IPS-NIHi7 (cell line): ENCODE results near the gene G2E3.
"Not testable (repeated sequence)": the region's sequence is repeated elsewhere in the genome, so short reads cannot be mapped to it uniquely, and the experiment has no call there.

Experiments used
- DNase-seq: peaks from one replicate; pipeline ENCODE4 v3.0.0; 2012; ENCODE audit warnings: mixed read lengths; ENCODE audit errors: extremely low spot score

G2E3 gene

GRCh38 chr14:30604696-30605095, 45.7 kb downstream of the G2E3 start:
- DNase-seq, result not testable (repeated sequence)

GRCh38 chr14:30607156-30607780, 48.3 kb downstream of the G2E3 start:
- DNase-seq, result no peak

DNA sequence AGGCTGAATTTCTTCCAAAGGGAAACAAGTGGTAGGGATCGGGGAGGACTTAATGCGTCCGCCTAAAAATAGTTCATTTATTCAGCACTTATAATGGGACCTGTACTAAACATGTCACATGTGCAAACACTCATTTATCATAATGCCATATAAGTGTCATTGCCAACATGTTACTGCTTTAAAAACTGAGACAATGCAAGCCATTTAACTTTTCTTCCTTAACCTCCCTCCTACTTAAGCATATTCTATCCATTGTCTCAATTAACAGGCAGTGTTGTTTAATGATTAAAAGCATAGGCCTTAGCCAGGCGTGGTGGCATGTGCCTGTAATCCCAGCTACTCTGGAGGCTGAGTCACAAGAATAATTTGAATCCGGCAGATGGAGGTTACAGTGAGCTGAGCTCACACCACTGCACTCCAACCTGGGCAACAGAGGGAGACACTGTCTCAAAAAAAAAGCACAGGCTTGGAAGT, 49.6 kb downstream of the G2E3 start:
- no peak for DNase-seq

DNA sequence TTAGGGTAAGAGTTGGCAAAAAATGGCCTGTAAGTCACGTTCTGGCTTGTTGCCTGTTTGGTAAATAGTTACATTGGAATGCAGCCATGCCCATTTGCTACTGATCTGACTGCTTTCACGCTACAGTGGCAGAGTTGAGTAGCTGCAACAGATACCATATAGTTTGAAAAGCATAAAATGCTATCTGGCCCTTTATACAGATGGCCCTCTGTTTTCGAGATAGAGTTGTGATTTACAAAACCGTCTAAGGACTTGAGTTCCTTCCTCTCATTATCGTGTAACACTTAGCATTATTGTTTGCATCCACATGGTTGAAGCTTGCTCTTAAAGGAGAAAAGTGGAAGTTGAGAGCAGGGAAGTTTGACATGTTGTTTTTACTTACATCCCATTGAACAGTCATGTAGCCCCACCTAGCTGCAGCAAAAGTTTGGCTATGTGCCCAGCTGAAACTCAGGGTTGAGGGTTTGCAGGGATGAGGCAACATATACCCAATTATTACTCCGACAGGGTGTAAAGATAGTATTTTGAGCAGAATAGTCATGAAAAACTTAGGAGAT, 51.9 kb downstream of the G2E3 start:
- DNase-seq, result peak; percentile 12

- no peak for DNase-seq
These were observed 55.2 kb downstream of the G2E3 start for GRCh38 chr14:30614155-30614554.

DNA sequence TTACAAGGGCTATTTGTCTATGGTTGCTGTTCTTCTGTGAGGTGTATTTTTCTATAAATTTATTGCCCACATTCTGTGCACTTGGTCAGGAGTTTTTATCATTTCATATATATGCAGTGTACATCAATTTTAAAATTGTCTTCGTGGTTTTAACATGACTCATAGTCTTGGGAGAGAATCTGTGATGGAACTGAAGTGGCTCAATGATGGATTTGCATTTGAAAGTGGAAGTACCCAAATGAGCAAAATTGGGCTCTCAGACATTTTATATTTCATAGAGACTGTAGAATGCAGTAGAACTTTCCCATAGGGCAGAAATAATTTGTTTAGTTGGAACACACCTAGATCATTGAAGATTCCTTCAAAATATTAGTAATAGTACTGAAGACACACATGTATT, 61.2 kb downstream of the G2E3 start:
- DNase-seq, result no peak

DNA sequence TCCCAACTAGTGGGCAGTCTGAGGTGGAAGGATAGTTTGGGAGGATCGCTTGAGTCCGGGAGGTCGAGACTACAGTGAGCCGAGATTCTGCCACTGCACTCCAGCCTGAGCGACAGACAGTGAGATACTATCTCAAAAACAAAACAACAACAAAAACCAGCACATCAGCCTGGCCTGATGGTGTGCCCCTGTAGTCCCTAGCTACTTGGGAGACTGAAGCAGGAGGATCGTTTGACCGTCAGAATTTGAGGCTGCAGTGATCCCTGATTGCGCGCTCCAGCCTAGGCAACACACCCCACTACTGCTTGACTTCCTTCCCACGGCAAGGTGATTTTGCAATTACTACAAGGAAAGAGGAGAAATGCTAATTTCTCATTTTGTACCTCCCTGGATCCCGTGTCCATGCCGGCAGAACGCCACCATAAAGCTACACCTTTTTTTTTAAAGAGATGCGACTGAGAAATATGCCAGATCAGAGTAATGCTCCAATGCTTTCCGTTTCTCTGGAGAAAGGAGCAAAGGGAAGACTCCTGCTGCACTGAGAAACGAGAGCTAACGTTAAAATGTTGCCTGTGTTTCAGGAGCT, 62.5 kb downstream of the G2E3 start:
- no peak for DNase-seq

DNA sequence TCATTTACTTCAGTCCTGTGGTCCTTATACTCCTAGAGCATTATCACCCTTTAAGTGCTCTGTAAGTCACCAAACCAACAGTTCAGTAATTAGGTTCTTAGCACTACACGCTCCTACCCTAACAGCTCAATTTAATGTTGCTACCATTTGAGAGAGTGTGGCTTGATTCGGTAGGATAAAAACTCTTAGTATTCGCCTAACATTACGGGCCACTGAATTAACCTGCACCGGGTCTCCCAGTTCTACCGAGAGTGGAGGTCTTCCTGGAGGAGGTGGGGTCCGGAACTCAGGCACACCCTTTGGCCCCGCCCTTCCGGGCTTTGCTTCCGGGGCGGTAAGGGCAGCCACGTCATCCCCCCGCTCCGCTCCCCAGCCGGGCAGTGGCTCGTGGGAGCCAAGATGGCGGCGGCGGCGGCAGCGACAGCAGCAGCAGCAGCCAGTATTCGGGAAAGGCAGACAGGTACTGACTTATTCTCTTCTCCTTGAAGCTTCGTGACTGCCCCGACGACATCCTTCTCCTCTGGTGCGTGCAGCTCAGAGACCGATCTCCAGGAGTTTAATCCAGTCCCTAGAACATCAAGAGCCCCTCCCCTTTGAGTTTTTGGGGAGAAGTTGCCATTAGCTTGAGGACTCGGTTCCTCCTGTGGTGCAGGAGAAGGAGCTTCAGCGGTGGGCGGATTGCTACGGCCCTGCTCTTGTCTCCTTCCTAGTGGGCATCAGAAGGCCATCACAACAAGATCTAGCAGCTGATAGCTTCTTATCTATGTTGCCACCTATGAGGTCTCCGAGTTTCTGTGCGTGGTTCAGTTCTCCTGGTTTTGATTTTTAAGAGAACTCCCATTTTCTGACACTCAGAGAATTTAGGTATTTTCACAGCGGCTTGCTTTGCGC, 63.2 kb downstream of the G2E3 start, which contains the start of gene SCFD1:
TSS of gene SCFD1 (plus strand) at position 380 of the 891 bp plus-strand sequence. CDS start at position 400, 20 bp downstream.
- DNase-seq, result peak; percentile 95

DNA sequence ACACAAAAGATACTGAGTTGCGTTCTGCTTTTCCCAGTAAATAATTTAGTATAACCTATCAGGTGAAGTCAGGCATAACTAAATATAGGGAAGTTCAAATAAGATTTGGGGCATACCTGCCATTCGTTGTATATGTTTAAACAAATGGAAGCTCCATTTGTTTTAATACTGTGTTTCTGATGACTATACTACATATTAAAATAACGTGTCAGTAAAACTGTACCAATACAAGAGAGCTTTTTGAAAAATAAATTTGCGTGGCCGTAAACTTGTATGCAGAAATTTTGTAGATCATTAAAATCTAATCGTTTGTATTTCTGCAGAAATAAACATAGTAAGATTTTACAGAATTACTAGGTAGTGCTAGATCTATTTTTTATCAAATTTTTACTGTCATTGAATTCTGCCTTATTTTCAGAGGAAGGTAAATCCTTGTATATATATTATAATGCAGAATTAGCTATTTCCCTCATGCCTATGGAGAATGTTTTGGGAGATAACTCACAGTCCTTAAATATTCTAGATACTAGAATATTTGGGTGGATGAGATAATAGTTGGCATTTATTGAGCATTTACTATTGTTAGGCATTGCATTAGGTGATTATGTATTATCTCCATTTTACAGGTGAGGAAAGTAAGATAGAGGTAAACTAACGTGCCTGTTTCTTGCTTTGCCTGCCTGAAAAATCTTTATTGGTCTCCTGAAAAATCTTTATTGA, 64.6 kb downstream of the G2E3 start:
- no peak for DNase-seq

- DNase-seq, result no peak
These were observed 65.1 kb downstream of the G2E3 start for GRCh38 chr14:30624132-30624423.

DNA sequence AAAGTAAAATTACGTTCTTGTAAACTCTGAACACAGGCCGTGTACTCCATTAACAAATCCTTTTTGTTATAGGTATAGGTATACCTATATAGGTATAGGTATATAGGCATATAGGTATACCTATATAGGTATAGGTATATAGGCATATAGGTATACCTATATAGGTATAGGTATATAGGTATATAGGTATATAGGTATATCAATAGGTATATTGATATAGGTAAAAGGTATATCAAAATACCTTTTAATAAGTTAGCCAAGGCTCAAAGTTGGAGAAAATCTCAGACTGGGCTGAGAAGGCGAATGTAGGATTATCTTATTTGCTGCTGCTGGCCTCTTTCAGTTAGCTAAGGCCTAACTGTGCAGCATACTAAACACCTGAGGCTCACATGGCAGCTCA, 66.6 kb downstream of the G2E3 start:
- DNase-seq, result no peak

DNA sequence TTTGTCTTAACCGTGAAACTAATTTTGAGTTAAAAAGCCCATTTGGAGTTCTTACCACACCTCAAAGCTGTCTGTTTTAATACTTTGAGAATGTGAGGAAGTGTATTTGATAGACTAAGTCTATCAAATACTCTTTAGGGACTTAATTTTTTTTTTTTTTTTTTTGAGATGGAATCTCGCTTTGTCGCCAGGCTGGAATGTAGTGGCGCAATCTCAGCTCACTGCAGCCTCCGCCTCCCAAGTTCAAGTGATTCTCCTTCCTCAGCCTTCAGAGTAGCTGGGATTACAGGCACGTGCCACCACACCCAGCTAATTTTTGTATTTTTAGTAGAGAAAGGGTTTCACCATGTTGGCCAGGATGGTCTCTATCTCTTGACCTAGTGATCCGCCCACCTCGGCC, 70.5 kb downstream of the G2E3 start:
- DNase-seq, result not testable (repeated sequence)

DNA sequence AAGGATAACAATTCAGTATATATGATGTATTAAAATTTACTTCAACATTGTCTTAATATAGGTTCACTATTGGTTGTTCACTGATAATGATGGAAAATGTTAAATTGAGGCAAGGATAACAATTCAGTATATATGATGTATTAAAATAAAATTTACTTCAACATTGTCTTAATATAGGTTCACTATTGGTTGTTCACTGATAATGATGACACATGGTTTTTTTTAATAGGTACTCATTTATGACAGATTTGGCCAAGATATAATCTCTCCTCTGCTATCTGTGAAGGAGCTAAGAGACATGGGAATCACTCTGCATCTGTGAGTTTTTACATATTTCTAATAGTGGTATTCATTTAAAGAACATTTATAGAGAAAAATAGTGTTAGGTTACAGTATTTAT, 71.3 kb downstream of the G2E3 start:
- no peak for DNase-seq

- no peak for DNase-seq
These were observed 73.8 kb downstream of the G2E3 start for GRCh38 chr14:30632730-30633129.

DNA sequence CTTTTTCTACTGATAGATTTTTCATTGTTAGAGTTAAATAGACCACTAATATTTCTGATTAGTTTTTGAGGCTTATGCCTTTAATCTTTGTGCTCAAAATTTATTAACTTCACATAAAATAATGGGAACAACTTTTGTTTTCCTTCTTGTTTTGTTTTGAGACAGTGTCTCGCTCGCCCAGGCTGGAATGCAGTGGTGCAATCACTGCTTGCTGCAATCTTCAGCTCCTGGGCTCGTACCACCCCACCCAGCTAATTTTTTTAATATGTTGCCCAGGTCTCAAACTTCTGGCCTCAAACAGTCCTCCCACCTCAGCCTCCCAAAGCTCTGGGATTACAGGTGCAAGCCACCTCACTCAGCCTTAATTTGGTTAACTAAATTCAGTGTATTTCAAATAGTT, 80.0 kb downstream of the G2E3 start:
- DNase-seq, result no peak

- DNase-seq, result no peak
These were observed 82.2 kb downstream of the G2E3 start for GRCh38 chr14:30641207-30641606.

DNA sequence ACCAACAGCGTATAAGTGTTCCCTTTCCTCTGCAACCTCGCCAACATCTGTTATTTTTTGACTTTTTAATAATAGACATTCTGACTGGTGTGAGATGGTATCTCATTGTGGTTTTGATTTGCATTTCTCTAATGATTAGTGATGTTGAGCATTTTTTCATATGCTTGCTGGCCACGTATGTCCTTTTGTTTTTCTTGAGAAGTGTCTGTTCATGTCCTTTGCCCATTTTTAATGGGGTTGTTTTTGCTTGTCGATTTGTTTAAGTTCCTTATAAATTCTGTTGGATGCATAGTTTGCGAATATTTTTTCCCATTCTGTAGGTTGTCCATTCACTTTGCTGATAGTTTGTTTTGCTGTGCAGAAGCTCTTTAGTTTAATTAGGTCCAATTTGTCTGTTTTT, 85.5 kb downstream of the G2E3 start:
- not testable (repeated sequence) for DNase-seq

DNA sequence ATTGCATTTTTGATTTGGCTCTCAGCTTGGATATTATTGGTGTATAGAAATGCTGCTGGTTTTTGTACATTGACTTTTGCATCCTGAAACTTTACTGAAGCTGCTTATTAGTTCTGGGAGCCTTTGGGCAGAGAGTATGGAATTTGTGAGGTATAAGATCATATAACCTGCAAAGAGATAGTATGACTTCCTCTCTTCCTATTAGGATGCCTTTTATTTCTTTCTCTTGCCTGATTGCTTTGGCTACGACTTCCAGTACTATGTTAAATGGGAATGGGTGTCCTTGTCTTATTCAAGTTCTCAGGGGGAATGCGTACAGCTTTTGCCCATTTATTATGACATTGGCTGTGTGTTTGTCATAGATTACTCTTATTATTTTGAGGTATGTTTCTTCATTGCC, 86.6 kb downstream of the G2E3 start:
- DNase-seq, result no peak

DNA sequence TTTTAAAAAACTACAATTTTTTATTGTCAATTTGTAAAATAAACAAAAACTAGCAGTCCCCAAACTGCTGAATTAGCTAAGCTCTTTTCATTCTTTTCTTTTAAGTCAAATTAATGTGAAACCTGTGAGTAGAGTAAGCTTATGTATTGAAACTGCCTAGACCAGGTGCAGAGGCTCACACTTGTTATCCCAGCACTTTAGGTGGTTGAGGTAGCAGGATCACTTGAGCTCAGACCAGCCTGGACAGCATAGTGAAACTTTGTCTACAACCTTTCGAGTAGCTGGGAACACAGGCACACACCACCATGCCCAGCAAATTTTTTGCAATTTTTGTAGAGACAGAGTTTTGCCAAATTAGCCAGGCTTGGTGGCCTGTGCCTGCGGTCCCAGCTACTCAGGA, 89.5 kb downstream of the G2E3 start:
- DNase-seq, result no peak

GRCh38 chr14:30651937-30652336, 93.0 kb downstream of the G2E3 start:
- no peak for DNase-seq

DNA sequence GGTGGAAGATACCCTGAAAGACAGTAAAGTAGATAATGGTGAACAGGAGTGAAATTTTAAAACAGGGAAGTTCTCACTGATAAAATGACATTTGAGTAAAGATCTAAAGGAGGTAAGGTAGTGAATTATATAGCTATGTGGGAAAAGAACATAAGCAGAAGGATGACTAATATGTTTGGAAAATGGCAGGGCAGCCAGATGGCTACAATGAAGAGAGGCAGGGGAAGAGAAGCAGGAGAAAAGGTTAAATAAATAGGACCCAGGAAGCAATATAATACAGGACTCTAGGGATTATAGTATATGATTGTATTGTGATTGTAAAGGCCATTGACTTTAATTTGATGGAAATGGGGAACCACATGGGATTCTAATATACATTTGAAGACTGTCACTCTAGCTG, 96.2 kb downstream of the G2E3 start:
- no peak for DNase-seq

DNA sequence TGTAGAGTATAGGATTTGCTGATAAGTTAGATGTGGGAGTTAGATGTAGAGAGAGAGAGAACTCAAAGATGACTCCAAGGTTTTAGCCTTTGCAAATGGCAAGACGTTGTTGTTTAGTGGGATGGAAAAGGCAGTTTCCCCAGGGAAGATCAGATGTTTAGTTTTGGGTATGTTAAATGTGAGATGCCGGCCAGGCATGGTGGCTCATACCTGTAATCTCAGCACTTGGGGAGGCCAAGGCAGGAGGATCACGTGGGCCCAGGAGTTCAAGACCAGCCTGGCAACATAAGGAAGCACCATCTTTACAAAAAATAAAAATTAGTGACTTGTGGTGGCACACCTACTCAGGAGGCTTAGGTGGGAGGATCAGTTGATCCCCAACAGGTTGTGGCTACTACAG, 96.7 kb downstream of the G2E3 start:
- no peak for DNase-seq
